Bronchial epithelial cell (primary cell): Measurements from ENCODE around the gene EVA1C. TPM values are rescaled to one million over a fixed set of nuclear protein-coding genes. Genes with fewer than 3 reads are reported as not detected.

Experiments used
- DNase-seq: peaks from one replicate; pipeline ENCODE4 v3.0.0-alpha.2; 2010; ENCODE audit warnings: low read depth
- FAIRE-seq: peaks from 2 replicates; lab custom pipeline; 2011; peaks lifted over from hg19 to GRCh38; lab: Jason Lieb, UNC
- H3K27me3 ChIP-seq: 2 replicates; pipeline ENCODE4 v1.5.1; 2011; ENCODE audit warnings: low read length; ENCODE audit not compliant: control insufficient read depth, insufficient read depth
- H3K36me3 ChIP-seq: 2 replicates; pipeline ENCODE4 v1.5.1; 2011; ENCODE audit warnings: low read length; ENCODE audit not compliant: control insufficient read depth, insufficient read depth
- H3K4me3 ChIP-seq: 2 replicates; pipeline ENCODE4 v1.5.1; 2011; ENCODE audit warnings: mild to moderate bottlenecking, low read depth, low read length, control low read depth
- total RNA-seq: library from RNA; depleted of rRNA; stranded (reverse); fragments of >200 nt; gene quantifications from 2 replicates; pipeline ENCODE4 v1.2.1, GENCODE V29; 2014
- TF ChIP-seq, protein P1 (sequence below): IDR thresholded peaks from 2 replicates; pipeline ENCODE4 v1.5.1; 2011; ENCODE audit warnings: mild to moderate bottlenecking, moderate library complexity, low read length, control low read depth, inconsistent platforms; ENCODE audit not compliant: insufficient read depth, severe bottlenecking

Gene EVA1C
- total RNA-seq, 1 donor from 2014 or later: 9.0 TPM

DNA sequence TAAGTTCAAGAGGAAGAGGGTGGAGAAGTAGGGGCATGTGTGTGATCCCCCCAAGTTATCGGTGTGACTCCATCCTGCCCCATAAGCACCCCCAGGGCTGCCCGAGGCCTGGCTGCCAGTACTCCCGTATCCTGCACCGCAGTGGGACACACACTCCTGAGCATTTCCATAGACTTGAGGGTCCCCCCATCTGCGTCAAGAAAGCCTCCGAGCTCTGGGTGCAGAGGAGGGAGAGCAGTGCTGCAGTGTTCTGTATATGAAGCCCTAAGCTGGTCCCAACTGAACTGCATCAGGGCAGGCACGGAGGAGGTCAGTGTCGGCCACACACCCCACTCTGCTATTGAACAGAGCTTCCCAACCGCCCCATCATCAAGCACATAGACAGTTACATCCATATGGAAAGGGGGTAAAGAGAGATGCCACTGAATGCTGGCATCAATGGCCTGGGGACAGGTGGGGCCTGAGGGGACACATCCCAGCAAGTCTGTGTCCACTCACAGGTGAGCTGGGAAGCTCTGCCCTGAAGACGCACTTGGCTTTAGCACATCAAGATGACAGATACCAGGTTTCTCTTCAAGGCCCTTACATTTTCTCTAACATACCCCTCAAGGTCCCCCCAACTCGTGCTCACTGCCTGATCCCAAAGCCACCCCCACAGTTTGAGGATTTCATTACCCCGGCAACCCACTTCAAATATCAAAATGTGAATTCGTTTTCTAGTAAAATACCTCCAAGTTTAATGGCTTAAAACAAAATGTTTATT is 64.3 kb downstream of the EVA1C start:
- FAIRE-seq (no peak), DNase-seq (no peak)
- TF ChIP-seq, protein P1, sequence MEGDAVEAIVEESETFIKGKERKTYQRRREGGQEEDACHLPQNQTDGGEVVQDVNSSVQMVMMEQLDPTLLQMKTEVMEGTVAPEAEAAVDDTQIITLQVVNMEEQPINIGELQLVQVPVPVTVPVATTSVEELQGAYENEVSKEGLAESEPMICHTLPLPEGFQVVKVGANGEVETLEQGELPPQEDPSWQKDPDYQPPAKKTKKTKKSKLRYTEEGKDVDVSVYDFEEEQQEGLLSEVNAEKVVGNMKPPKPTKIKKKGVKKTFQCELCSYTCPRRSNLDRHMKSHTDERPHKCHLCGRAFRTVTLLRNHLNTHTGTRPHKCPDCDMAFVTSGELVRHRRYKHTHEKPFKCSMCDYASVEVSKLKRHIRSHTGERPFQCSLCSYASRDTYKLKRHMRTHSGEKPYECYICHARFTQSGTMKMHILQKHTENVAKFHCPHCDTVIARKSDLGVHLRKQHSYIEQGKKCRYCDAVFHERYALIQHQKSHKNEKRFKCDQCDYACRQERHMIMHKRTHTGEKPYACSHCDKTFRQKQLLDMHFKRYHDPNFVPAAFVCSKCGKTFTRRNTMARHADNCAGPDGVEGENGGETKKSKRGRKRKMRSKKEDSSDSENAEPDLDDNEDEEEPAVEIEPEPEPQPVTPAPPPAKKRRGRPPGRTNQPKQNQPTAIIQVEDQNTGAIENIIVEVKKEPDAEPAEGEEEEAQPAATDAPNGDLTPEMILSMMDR: no peak
- Histone ChIP-seq H3K27me3 (no peaks in the 10 kb centered on the region), H3K36me3 (peaks cover 4% of the 10 kb centered on the region), H3K4me3 (no peak overlapping the region)

DNA sequence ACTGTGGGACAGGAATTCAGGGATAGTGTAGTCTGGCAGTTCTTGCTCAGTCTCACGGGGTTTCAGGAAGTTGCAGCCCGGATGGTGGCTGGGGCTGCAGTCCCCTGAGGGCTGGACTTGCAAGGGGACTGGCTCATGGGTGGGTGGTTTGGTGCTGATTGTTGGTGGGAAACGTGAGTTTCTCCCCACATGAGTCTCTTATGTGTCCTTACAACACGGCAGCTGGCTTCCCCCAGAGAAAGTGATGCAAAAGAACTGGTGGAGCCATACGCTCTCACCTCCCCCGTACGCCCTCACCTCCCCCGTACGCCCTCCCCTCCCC is 64.9 kb downstream of the EVA1C start:
- DNase-seq (no peak), FAIRE-seq (no peak)
- TF ChIP-seq, protein P1: no peak
- H3K4me3 ChIP-seq: no peak overlapping the region
- H3K27me3 ChIP-seq: no peaks in the 10 kb centered on the region
- H3K36me3 ChIP-seq: peaks cover 4% of the 10 kb centered on the region

DNA sequence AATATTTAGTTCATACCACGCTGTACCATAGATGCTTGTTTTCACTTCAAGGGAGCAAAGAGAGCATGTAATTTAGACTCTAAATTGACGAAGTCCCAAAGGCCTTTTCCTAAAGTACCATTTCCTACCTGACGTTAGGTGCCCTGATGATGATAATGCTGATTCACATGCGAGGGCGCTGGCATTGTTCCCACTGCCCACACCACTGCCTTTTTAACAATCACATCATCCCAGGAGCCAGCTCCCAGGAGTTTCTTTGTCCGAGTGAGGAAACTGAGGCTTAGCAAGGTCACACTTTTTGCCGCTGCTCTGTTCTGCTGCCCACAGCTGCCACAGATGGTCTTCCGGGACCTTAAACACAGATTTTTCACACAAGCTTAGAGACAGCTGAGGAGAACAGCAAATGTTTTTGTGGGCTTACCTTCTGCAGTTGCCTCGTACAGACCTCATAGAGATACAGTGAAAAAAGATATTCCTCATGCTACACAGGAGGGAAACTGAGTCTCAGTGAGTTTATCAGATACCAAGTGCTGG is 69.4 kb downstream of the EVA1C start:
- FAIRE-seq (no peak), DNase-seq (peak; percentile 68)
- Histone ChIP-seq H3K27me3 (no peaks in the 10 kb centered on the region), H3K4me3 (no peak overlapping the region), H3K36me3 (no peaks in the 10 kb centered on the region)
- TF ChIP-seq, protein P1: no peak

DNA sequence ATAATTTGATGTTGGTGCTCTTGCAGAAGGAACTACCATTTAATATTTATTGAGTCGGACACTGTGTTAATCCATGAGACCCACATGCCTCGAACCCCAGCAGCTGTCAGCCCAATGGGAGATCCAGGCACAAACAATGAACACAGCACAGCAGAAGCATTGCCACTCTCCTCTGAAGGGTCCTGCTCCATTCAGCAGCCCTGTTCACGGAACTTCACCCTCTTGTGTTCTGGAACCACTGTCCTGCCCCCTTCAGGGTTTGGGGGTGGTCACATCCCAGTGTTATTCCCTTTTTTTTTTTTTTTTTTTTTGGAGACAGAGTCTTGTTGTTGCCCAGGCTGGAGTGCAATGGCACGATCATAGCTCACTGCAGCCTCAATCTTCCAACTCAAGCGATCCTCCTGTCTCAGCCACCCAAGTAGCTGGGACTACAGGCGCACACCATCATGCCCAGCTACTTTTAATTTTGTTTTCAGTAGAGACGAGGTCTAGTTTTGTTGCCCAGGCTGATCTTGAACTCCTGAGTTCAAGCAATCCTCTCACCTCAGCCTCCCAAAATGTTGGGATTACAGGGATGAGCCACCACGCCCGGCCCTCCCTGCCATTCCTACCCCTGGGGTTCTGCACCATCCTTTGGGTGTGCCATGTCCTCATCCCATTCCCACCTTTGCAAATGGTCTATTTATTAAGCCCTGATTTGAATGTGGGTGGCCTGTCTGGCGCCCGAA is 70.2 kb downstream of the EVA1C start:
- DNase-seq (no peak), FAIRE-seq (no peak)
- Histone ChIP-seq H3K27me3 (no peaks in the 10 kb centered on the region), H3K4me3 (no peak overlapping the region), H3K36me3 (no peaks in the 10 kb centered on the region)
- TF ChIP-seq, protein P1: no peak

DNA sequence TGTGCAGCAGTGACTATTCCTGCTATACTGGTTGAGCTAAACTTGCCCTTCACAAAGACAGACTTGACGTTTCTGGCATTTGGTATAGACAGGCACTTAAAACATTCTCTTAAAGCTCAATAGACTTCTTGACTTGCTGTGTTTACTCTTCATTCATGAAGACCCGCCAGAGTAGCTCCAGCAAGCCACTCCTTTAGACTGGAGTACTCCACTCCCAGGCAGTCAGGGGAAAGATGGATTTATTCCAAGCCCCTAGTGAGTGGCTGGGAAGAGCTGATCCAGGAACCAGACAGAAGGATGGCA is 70.7 kb downstream of the EVA1C start:
- no peak for DNase-seq
- Histone ChIP-seq H3K36me3 (no peaks in the 10 kb centered on the region), H3K27me3 (no peaks in the 10 kb centered on the region), H3K4me3 (no peak overlapping the region)
- FAIRE-seq: no peak
- TF ChIP-seq, protein P1: no peak
